ENCODE data around the gene TMEM138.
A peak's percentile ranks its signal among the peaks of the same experiment; 100 is the strongest.
"Not testable (repeated sequence)": the region's sequence is repeated elsewhere in the genome, so short reads cannot be mapped to it uniquely, and the experiment has no call there.

TMEM138 gene

GRCh38 chr11:61367406-61367805 lies 5.2 kb downstream of the TMEM138 start:
- DNase-seq = no peak

GRCh38 chr11:61368646-61369045 lies 6.5 kb downstream of the TMEM138 start:
- DNase-seq = no peak

- no peak for DNase-seq
These were observed 7.5 kb downstream of the TMEM138 start for GRCh38 chr11:61369372-61370348.

- no peak for DNase-seq
These were observed 8.3 kb downstream of the TMEM138 start for GRCh38 chr11:61370349-61371005.

- no peak for DNase-seq
These were observed 10.7 kb downstream of the TMEM138 start for GRCh38 chr11:61372659-61373420.

GRCh38 chr11:61375761-61376108 lies 13.6 kb downstream of the TMEM138 start:
- no peak for DNase-seq

GRCh38 chr11:61377461-61378160 lies 15.4 kb downstream of the TMEM138 start:
- peak; percentile 41 for DNase-seq

GRCh38 chr11:61378713-61379313 lies 16.6 kb downstream of the TMEM138 start:
- DNase-seq = peak; percentile 98

GRCh38 chr11:61380884-61381283 lies 18.7 kb downstream of the TMEM138 start:
- DNase-seq = no peak

GRCh38 chr11:61383859-61384258 lies 21.7 kb downstream of the TMEM138 start:
- DNase-seq = not testable (repeated sequence)

GRCh38 chr11:61384271-61385242 lies 22.4 kb downstream of the TMEM138 start:
- DNase-seq = peak; percentile 22

- DNase-seq = no peak
These were observed 28.0 kb downstream of the TMEM138 start for GRCh38 chr11:61390161-61390560.

GRCh38 chr11:61392981-61393595 lies 30.9 kb downstream of the TMEM138 start:
- DNase-seq = peak; percentile 40

GRCh38 chr11:61401173-61401572 lies 39.0 kb downstream of the TMEM138 start:
- DNase-seq = no peak

GRCh38 chr11:61401573-61401972 lies 39.4 kb downstream of the TMEM138 start:
- no peak for DNase-seq

- no peak for DNase-seq
These were observed 41.5 kb downstream of the TMEM138 start for GRCh38 chr11:61403658-61404057.

GRCh38 chr11:61404103-61404502 lies 41.9 kb downstream of the TMEM138 start:
- DNase-seq = no peak

GRCh38 chr11:61404641-61405040 lies 42.5 kb downstream of the TMEM138 start:
- no peak for DNase-seq

- no peak for DNase-seq
These were observed 43.9 kb downstream of the TMEM138 start for GRCh38 chr11:61406067-61406466.

- DNase-seq = no peak
These were observed 45.0 kb downstream of the TMEM138 start for GRCh38 chr11:61406991-61407728.

Measured in fibroblast of skin of right quadriceps (primary cell).